Ramos (cell line): ENCODE results near the gene PIH1D1.
"Not testable (repeated sequence)": the region's sequence is repeated elsewhere in the genome, so short reads cannot be mapped to it uniquely, and the experiment has no call there.

Experiments
- in situ Hi-C: fragments of 300-500 bp; cut with MboI; formaldehyde crosslinking; loops from one replicate; pipeline ENCODE4 v1.14.3; 2022; ENCODE audit warnings: low sequenced_read_pairs; ENCODE audit not compliant: unreplicated experiment

The PIH1D1 gene

GRCh38 chr19:49486232-49486631, 34.6 kb upstream of the PIH1D1 start:
- in situ Hi-C loops, result no loop called here

GRCh38 chr19:49481020-49481683, 29.5 kb upstream of the PIH1D1 start:
- in situ Hi-C loops, result no loop called here

GRCh38 chr19:49479975-49480628, 28.5 kb upstream of the PIH1D1 start:
- in situ Hi-C loops, result no loop called here

- in situ Hi-C loops, result no loop called here
These were observed 24.6 kb upstream of the PIH1D1 start for GRCh38 chr19:49475995-49476880.

GRCh38 chr19:49475191-49475917, 23.7 kb upstream of the PIH1D1 start:
- in situ Hi-C loops, result no loop called here

- in situ Hi-C loops, result no loop called here
These were observed 22.9 kb upstream of the PIH1D1 start for GRCh38 chr19:49474542-49474924.

- in situ Hi-C loops, result no loop called here
These were observed 22.4 kb upstream of the PIH1D1 start, which contains the start of gene FLT3LG for GRCh38 chr19:49473868-49474541. Gene FLT3LG (plus strand): TSS chr19:49474215. CDS start chr19:49474640, 425 bp downstream.

- in situ Hi-C loops, result not testable (repeated sequence)
These were observed 21.9 kb upstream of the PIH1D1 start for GRCh38 chr19:49473501-49473867.

- in situ Hi-C loops, result no loop called here
These were observed 21.3 kb upstream of the PIH1D1 start for GRCh38 chr19:49472936-49473335.

- in situ Hi-C loops, result no loop called here
These were observed 19.0 kb upstream of the PIH1D1 start for GRCh38 chr19:49470615-49470978.

GRCh38 chr19:49469828-49470614, 18.4 kb upstream of the PIH1D1 start:
- in situ Hi-C loops, result no loop called here

GRCh38 chr19:49468746-49469447, 17.3 kb upstream of the PIH1D1 start:
- in situ Hi-C loops, result no loop called here

- in situ Hi-C loops, result no loop called here
These were observed 16.6 kb upstream of the PIH1D1 start for GRCh38 chr19:49468199-49468598.

- in situ Hi-C loops, result no loop called here
These were observed 13.8 kb upstream of the PIH1D1 start for GRCh38 chr19:49465371-49465770.

- in situ Hi-C loops, result no loop called here
These were observed 12.5 kb upstream of the PIH1D1 start for GRCh38 chr19:49463960-49464740.

GRCh38 chr19:49462492-49462891, 10.9 kb upstream of the PIH1D1 start:
- in situ Hi-C loops, result no loop called here

- in situ Hi-C loops, result no loop called here
These were observed 10.0 kb upstream of the PIH1D1 start for GRCh38 chr19:49461656-49462055.

GRCh38 chr19:49461130-49461529, 9.5 kb upstream of the PIH1D1 start:
- in situ Hi-C loops, result not testable (repeated sequence)
